T-cell (primary cell): Measurements from ENCODE around the gene IL17RC. TPM values are rescaled to one million over a fixed set of nuclear protein-coding genes. Genes with fewer than 3 reads are reported as not detected.

Experiments
- ATAC-seq, 4 experiments: fragments of 200-7000 bp in 3 of 4; fragments of 150-1000 bp in 1 of 4; cut with Tn5 transposase; replicated peaks in 1 of 4; 1 replicate in 3 of 4; 2 replicates in 1 of 4; pipeline ENCODE4 v1.10.0; 2021; ENCODE audit warnings: moderate library complexity in 3 of 4, mild to moderate bottlenecking in 2 of 4, moderate number of reproducible peaks in 1 of 4
- CTCF ChIA-PET, 2 donors: fragments of 300-600 bp; sonication (Branson Sonifier 250); formaldehyde crosslinking; loops; one replicate each; lab custom pipeline; 2022; ENCODE audit warnings: antibody characterized with exemption in 2 of 2; lab: Charles Lee
- POLR2A ChIA-PET, 2 donors: fragments of 300-600 bp; sonication (Branson Sonifier 250); formaldehyde crosslinking; loops; one replicate each; lab custom pipeline; 2022; ENCODE audit warnings: antibody characterized with exemption in 2 of 2; lab: Charles Lee
- DNase-seq, 35 experiments: peaks; one replicate each; pipeline versions ENCODE4 v3.0.0 to v3.0.0-alpha.2; 2013 to 2023
- H3K27ac ChIP-seq: one replicate; pipeline ENCODE4 v1.5.1; 2013; ENCODE audit warnings: low read length
- H3K27me3 ChIP-seq, 2 experiments: replicated peaks in 1 of 2; 1 replicate in 1 of 2; 2 replicates in 1 of 2; pipeline versions ENCODE4 v1.6.1 to v1.7.0; 2013; ENCODE audit warnings: low read length in 1 of 2, mixed read lengths in 1 of 2; ENCODE audit not compliant: control insufficient read depth in 2 of 2, insufficient read depth in 2 of 2; ENCODE audit errors: extremely low read depth in 1 of 2
- H3K36me3 ChIP-seq, 2 donors: 1 replicate in 1 of 2; 2 replicates in 1 of 2; pipeline versions ENCODE4 v1.6.1 to v1.7.0; 2013; ENCODE audit warnings: low read length in 1 of 2; ENCODE audit not compliant: control insufficient read depth in 2 of 2, insufficient read depth in 1 of 2; ENCODE audit errors: extremely low read depth in 1 of 2
- H3K4me1 ChIP-seq, 2 experiments: 1 replicate in 1 of 2; 2 replicates in 1 of 2; pipeline versions ENCODE4 v1.6.1 to v1.7.0; 2013; ENCODE audit warnings: low read length in 2 of 2, mixed read lengths in 1 of 2; ENCODE audit not compliant: insufficient read depth in 2 of 2, control insufficient read depth in 1 of 2; ENCODE audit errors: extremely low read depth in 1 of 2
- H3K4me3 ChIP-seq, 2 donors: 1 replicate in 1 of 2; 2 replicates in 1 of 2; pipeline versions ENCODE4 v1.5.1 to v1.7.0; 2013; ENCODE audit warnings: mild to moderate bottlenecking in 2 of 2, low read length in 1 of 2, moderate library complexity in 1 of 2; ENCODE audit not compliant: control insufficient read depth in 1 of 2; ENCODE audit errors: extremely low read depth in 1 of 2
- H3K9me3 ChIP-seq: 2 replicates; pipeline ENCODE4 v1.7.0; 2013
- H3K27ac Mint-ChIP-seq, 2 donors: one replicate each; pipeline ENCODE4 v1.8.0; 2020 to 2021; ENCODE audit warnings: mild to moderate bottlenecking in 2 of 2, mixed read lengths in 2 of 2
- H3K27me3 Mint-ChIP-seq, 2 donors: one replicate each; pipeline ENCODE4 v1.8.0; 2021 to 2022; ENCODE audit warnings: mixed read lengths in 2 of 2
- H3K36me3 Mint-ChIP-seq: one replicate; pipeline ENCODE4 v1.8.0; 2021; ENCODE audit warnings: mixed read lengths
- H3K4me1 Mint-ChIP-seq, 3 donors: one replicate each; pipeline ENCODE4 v1.8.0; 2020 to 2022; ENCODE audit warnings: mixed read lengths in 3 of 3, mild to moderate bottlenecking in 1 of 3
- H3K4me3 Mint-ChIP-seq, 3 donors: one replicate each; pipeline ENCODE4 v1.8.0; 2020 to 2022; ENCODE audit warnings: mild to moderate bottlenecking in 3 of 3, mixed read lengths in 3 of 3, moderate library complexity in 3 of 3
- H3K9me3 Mint-ChIP-seq, 3 donors: one replicate each; pipeline ENCODE4 v1.8.0; 2020 to 2022; ENCODE audit warnings: mixed read lengths in 3 of 3
- WGBS: methylation state at CpG from one replicate; pipeline ENCODE4 v1.1.5; 2013; ENCODE audit warnings: missing lambda C conversion rate; ENCODE audit not compliant: insufficient coverage; 5-methylcytosine and 5-hydroxymethylcytosine counted together
- total RNA-seq, 35 experiments: library from RNA in 6 of 35; stranded (reverse) in 6 of 35; fragments of 120-200 nt in 1 of 35; gene quantifications; one replicate each; pipeline versions ENCODE4 v1.2.1 to v1.2.4 and lab custom pipeline; 2013 to 2026

The IL17RC gene
- total RNA-seq, 5 donors from 2014 or later (not counting 1 experiment from before 2014, with no cell fraction given), result 0.54 to 1.2 (median 0.80) TPM

GRCh38 chr3:9928158-9928557 lies 11.3 kb downstream of the IL17RC start:
- Mint-ChIP-seq H3K27ac (no peak overlapping the region), H3K9me3 (no peaks in the 10 kb centered on the region), H3K4me3 (no peak overlapping the region), H3K4me1 (peaks cover 11 to 20% (median 13%) of the 10 kb centered on the region in 3 donors), H3K27me3 (peaks cover 3 to 5% of the 10 kb centered on the region in 2 donors), H3K36me3 (no peaks in the 10 kb centered on the region)
- Histone ChIP-seq H3K27ac (no peak overlapping the region), H3K9me3 (no peaks in the 10 kb centered on the region), H3K4me3 (no peak overlapping the region), H3K4me1 (peaks cover 3 to 14% of the 10 kb centered on the region in 2 experiments), H3K36me3 (no peaks in the 10 kb centered on the region), H3K27me3 (no peaks in the 10 kb centered on the region)
- ChIA-PET POLR2A (no interaction called here), CTCF (no interaction called here)
- no peak for ATAC-seq
- 96% methylated on average over 9 of the region's 23 CpGs for WGBS
- DNase-seq, result no peak

- peaks cover 15 to 39% of the 10 kb centered on the region in 2 experiments for H3K4me1 ChIP-seq
- WGBS, result 92% methylated on average over 2 of the region's 4 CpGs
- Mint-ChIP-seq H3K4me1 (peaks cover 32 to 42% (median 33%) of the 10 kb centered on the region in 3 donors), H3K27ac (peak overlapping the region; percentile 30 to 47), H3K9me3 (no peaks in the 10 kb centered on the region), H3K4me3 (peak overlapping the region in 2 of 3 donors; percentile 9 to 28), H3K36me3 (peaks cover 11% of the 10 kb centered on the region), H3K27me3 (no peaks in the 10 kb centered on the region)
- peak overlapping the region; percentile 7 for H3K27ac ChIP-seq
- H3K27me3 ChIP-seq, result no peaks in the 10 kb centered on the region
- H3K4me3 ChIP-seq, result no peak overlapping the region
- ATAC-seq (no peak), DNase-seq (no peak)
- H3K9me3 ChIP-seq, result no peaks in the 10 kb centered on the region
- ChIA-PET POLR2A (no interaction called here), CTCF (interaction anchor here (0.5 to 3.3 kb wide), 8 partner anchors 15 to 356 kb away, joined by 3 to 21 read pairs (median 5); partner anchors contain the start of gene PRRT3 (in 1 of the 2))
- no peaks in the 10 kb centered on the region for H3K36me3 ChIP-seq
These were observed 14.0 kb downstream of the IL17RC start for GRCh38 chr3:9930804-9931418.

- Histone ChIP-seq H3K9me3 (no peaks in the 10 kb centered on the region), H3K36me3 (peaks cover 0 to 10% of the 10 kb centered on the region in 2 donors), H3K27me3 (no peaks in the 10 kb centered on the region), H3K4me1 (peaks cover 15 to 40% of the 10 kb centered on the region in 2 experiments), H3K4me3 (peak overlapping the region; percentile 62 to 77), H3K27ac (peak overlapping the region; percentile 90)
- H3K27ac Mint-ChIP-seq, result peak overlapping the region; percentile 96 to 98
- H3K4me3 Mint-ChIP-seq, result peak overlapping the region; percentile 89 to 98 (median 94)
- no peaks in the 10 kb centered on the region for H3K9me3 Mint-ChIP-seq
- peaks cover 36 to 47% (median 36%) of the 10 kb centered on the region in 3 donors for H3K4me1 Mint-ChIP-seq
- no peak for DNase-seq
- WGBS, result no CpG with 5 or more reads among the region's 13 CpGs
- ChIA-PET POLR2A (interaction anchor here (0.5 to 2.2 kb wide), 8 partner anchors 14 to 389 kb away, joined by 3 to 14 read pairs (median 8); partner anchors contain the start of genes JAGN1 (in 1 of the 2) and SEC13 (in 1 of the 2)), CTCF (interaction anchor here (0.6 to 3.3 kb wide), 30 partner anchors 9 to 388 kb away, joined by 3 to 33 read pairs (median 4); partner anchors contain the start of genes EMC3 (in 2 of the 2), PRRT3 (in 2 of the 2), ARPC4 (in 1 of the 2) and FANCD2 (in 1 of the 2))
- no peaks in the 10 kb centered on the region for H3K27me3 Mint-ChIP-seq
- ATAC-seq, result no peak
- H3K36me3 Mint-ChIP-seq, result peaks cover 19% of the 10 kb centered on the region
These were observed 15.6 kb downstream of the IL17RC start for GRCh38 chr3:9932535-9932842.

- no peaks in the 10 kb centered on the region for H3K9me3 ChIP-seq
- Mint-ChIP-seq H3K27me3 (no peaks in the 10 kb centered on the region), H3K27ac (peak overlapping the region; percentile 96 to 98), H3K4me1 (peaks cover 36 to 47% (median 36%) of the 10 kb centered on the region in 3 donors), H3K9me3 (no peaks in the 10 kb centered on the region), H3K36me3 (peaks cover 19% of the 10 kb centered on the region), H3K4me3 (peak overlapping the region; percentile 89 to 98 (median 94))
- POLR2A ChIA-PET, result interaction anchor here (0.5 to 2.2 kb wide), 14 partner anchors 13 to 388 kb away, joined by 3 to 14 read pairs (median 6); partner anchors contain the start of genes FANCD2 (in 1 of the 2), IL17RE (in 1 of the 2), JAGN1 (in 1 of the 2) and PRRT3 (in 1 of the 2)
- WGBS, result 0% methylated on average over 64 of the region's 77 CpGs
- CTCF ChIA-PET, result interaction anchor here (0.6 to 3.3 kb wide), 35 partner anchors 9 to 388 kb away, joined by 3 to 33 read pairs (median 4); partner anchors contain the start of genes EMC3 (in 2 of the 2), PRRT3 (in 2 of the 2), SEC13 (in 2 of the 2) and ARPC4 (in 1 of the 2)
- H3K36me3 ChIP-seq, result peaks cover 0 to 15% of the 10 kb centered on the region in 2 donors
- peak overlapping the region; percentile 90 for H3K27ac ChIP-seq
- H3K27me3 ChIP-seq, result no peaks in the 10 kb centered on the region
- ATAC-seq (peak; percentile 64 to 76 (median 74)), DNase-seq (peak; percentile 73 to 92 (median 86))
- peak overlapping the region; percentile 62 to 77 for H3K4me3 ChIP-seq
- peaks cover 15 to 40% of the 10 kb centered on the region in 2 experiments for H3K4me1 ChIP-seq
These were observed 16.1 kb downstream of the IL17RC start for GRCh38 chr3:9932843-9933560.

- Mint-ChIP-seq H3K4me3 (peak within 1 kb of the TSS; percentile 89 to 98 (median 94)), H3K9me3 (no peaks in the 10 kb centered on the region), H3K36me3 (peaks cover 19% of the 10 kb centered on the region), H3K27me3 (no peaks in the 10 kb centered on the region), H3K27ac (peak within 1 kb of the TSS; percentile 96 to 98), H3K4me1 (peaks cover 36 to 47% (median 36%) of the 10 kb centered on the region in 3 donors)
- ATAC-seq (peak; percentile 82 to 87 (median 84)), DNase-seq (peak; percentile 90 to 99 (median 96))
- under 1% methylated on average over 50 of the region's 50 CpGs for WGBS
- Histone ChIP-seq H3K36me3 (peaks cover 0 to 18% of the 10 kb centered on the region in 2 donors), H3K4me3 (peak within 1 kb of the TSS; percentile 75 to 77), H3K4me1 (peaks cover 15 to 40% of the 10 kb centered on the region in 2 experiments), H3K27me3 (no peaks in the 10 kb centered on the region), H3K27ac (peak within 1 kb of the TSS; percentile 90), H3K9me3 (no peaks in the 10 kb centered on the region)
- POLR2A ChIA-PET, result interaction anchor here (0.5 to 2.2 kb wide), 13 partner anchors 13 to 1339 kb away, joined by 3 to 14 read pairs (median 7); partner anchors contain the start of genes ATG7 (in 1 of the 2), FANCD2 (in 1 of the 2), IL17RE (in 1 of the 2) and JAGN1 (in 1 of the 2)
- CTCF ChIA-PET, result interaction anchor here (0.7 to 3.3 kb wide), 11 partner anchors 8 to 388 kb away, joined by 3 to 33 read pairs (median 5); partner anchors contain the start of genes EMC3 (in 1 of the 2), FANCD2 (in 1 of the 2), PRRT3 (in 1 of the 2) and SEC13 (in 1 of the 2)
These were observed 16.8 kb downstream of the IL17RC start, which contains the start of gene CRELD1 for GRCh38 chr3:9933561-9934234. Gene CRELD1, plus strand, starts transcription at chr3:9933834. Its CDS starts 605 bp downstream, at chr3:9934439.
